HepG2 (cell line): ENCODE measurements around the gene CCSER1.

Experiments used
- FOSL1 ChIP-seq: sonication (generic); formaldehyde crosslinking; IDR thresholded peaks from 2 replicates; pipeline ENCODE4 v1.9.0; 2021; ENCODE audit warnings: missing genetic modification reagents, borderline replicate concordance
- JUND ChIP-seq: sonication (generic); formaldehyde crosslinking; IDR thresholded peaks from 2 replicates; pipeline ENCODE4 v1.8.0; 2022; ENCODE audit warnings: mild to moderate bottlenecking, missing genetic modification reagents
- MXI1 ChIP-seq: IDR thresholded peaks from 3 replicates; pipeline ENCODE4 v1.6.1; 2012; ENCODE audit warnings: low read depth, low read length, inconsistent platforms, borderline replicate concordance
- PAX8 ChIP-seq: sonication (generic); formaldehyde crosslinking; IDR thresholded peaks from 2 replicates; pipeline ENCODE4 v1.8.0; 2022; ENCODE audit warnings: mild to moderate bottlenecking, missing genetic modification reagents, borderline replicate concordance
- REST ChIP-seq, 2 experiments: IDR thresholded peaks; 2 replicates each; pipeline ENCODE4 v1.6.1; 2011 to 2012; ENCODE audit warnings: low read length in 2 of 2, borderline replicate concordance in 1 of 2, low read depth in 1 of 2, mild to moderate bottlenecking in 1 of 2, moderate library complexity in 1 of 2
- TRIM24 ChIP-seq: sonication (generic); formaldehyde crosslinking; IDR thresholded peaks from 2 replicates; pipeline ENCODE4 v1.8.0; 2022; ENCODE audit warnings: mild to moderate bottlenecking, missing genetic modification reagents
- ZBTB37 ChIP-seq: sonication (generic); formaldehyde crosslinking; IDR thresholded peaks from 2 replicates; pipeline ENCODE4 v1.4.0; 2020; ENCODE audit warnings: mild to moderate bottlenecking, missing genetic modification reagents
- ZNF121 ChIP-seq: sonication (generic); formaldehyde crosslinking; IDR thresholded peaks from 2 replicates; pipeline ENCODE4 v1.5.0; 2020; ENCODE audit warnings: mild to moderate bottlenecking, missing genetic modification reagents
- ZNF446 ChIP-seq: sonication (generic); formaldehyde crosslinking; IDR thresholded peaks from 2 replicates; pipeline ENCODE4 v1.5.0; 2020; ENCODE audit warnings: mild to moderate bottlenecking, missing genetic modification reagents
- ZNF549 ChIP-seq: sonication (generic); formaldehyde crosslinking; IDR thresholded peaks from 2 replicates; pipeline ENCODE4 v1.5.0; 2020; ENCODE audit warnings: missing genetic modification reagents
- TF ChIP-seq, protein P1 (sequence below): sonication (generic); formaldehyde crosslinking; IDR thresholded peaks from 2 replicates; pipeline ENCODE4 v1.5.0; 2020; ENCODE audit warnings: mild to moderate bottlenecking, missing genetic modification reagents, moderate library complexity
- TF ChIP-seq, protein P2 (sequence below): sonication (generic); formaldehyde crosslinking; IDR thresholded peaks from 2 replicates; pipeline ENCODE4 v1.9.0; 2022; ENCODE audit warnings: missing genetic modification reagents, mild to moderate bottlenecking, borderline replicate concordance

DNA sequence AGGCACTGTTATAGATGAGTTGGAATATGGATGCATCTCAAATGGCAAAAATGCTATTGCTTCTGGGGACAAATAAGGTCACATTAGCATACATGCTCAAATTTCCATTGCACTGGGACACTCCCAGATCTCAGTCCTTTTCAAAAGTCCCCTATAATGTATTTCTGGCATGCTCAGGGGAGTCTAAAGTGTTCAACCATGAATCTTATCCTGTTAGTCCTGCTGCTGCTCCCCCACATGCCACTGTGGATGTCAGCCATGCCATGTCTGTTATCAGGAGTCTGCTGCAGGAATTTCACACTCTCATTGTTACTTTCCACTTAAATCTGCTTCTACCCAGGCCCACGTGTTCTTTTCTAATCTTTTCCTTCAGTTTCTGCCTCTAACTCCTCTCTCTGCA, 1000.6 kb downstream of the CCSER1 start:
- TF ChIP-seq ZBTB37 (CRISPR knock-in tag): no peak
- no peak for TF ChIP-seq REST (IDR thresholded peaks at IDR 0.05; ENCODE audit: borderline replicate concordance in 1 of 2, low read depth in 1 of 2, low read length in 2 of 2)
- no peak for TF ChIP-seq MXI1
- TF ChIP-seq, protein P1, sequence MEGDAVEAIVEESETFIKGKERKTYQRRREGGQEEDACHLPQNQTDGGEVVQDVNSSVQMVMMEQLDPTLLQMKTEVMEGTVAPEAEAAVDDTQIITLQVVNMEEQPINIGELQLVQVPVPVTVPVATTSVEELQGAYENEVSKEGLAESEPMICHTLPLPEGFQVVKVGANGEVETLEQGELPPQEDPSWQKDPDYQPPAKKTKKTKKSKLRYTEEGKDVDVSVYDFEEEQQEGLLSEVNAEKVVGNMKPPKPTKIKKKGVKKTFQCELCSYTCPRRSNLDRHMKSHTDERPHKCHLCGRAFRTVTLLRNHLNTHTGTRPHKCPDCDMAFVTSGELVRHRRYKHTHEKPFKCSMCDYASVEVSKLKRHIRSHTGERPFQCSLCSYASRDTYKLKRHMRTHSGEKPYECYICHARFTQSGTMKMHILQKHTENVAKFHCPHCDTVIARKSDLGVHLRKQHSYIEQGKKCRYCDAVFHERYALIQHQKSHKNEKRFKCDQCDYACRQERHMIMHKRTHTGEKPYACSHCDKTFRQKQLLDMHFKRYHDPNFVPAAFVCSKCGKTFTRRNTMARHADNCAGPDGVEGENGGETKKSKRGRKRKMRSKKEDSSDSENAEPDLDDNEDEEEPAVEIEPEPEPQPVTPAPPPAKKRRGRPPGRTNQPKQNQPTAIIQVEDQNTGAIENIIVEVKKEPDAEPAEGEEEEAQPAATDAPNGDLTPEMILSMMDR (CRISPR knock-in tag): no peak
- no peak for TF ChIP-seq TRIM24 (CRISPR knock-in tag)
- TF ChIP-seq, protein P2, sequence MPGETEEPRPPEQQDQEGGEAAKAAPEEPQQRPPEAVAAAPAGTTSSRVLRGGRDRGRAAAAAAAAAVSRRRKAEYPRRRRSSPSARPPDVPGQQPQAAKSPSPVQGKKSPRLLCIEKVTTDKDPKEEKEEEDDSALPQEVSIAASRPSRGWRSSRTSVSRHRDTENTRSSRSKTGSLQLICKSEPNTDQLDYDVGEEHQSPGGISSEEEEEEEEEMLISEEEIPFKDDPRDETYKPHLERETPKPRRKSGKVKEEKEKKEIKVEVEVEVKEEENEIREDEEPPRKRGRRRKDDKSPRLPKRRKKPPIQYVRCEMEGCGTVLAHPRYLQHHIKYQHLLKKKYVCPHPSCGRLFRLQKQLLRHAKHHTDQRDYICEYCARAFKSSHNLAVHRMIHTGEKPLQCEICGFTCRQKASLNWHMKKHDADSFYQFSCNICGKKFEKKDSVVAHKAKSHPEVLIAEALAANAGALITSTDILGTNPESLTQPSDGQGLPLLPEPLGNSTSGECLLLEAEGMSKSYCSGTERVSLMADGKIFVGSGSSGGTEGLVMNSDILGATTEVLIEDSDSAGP (CRISPR knock-in tag): no peak
- TF ChIP-seq ZNF549 (CRISPR knock-in tag): no peak
- TF ChIP-seq JUND (CRISPR knock-in tag): no peak
- no peak for TF ChIP-seq FOSL1 (CRISPR knock-in tag)
- no peak for TF ChIP-seq ZNF446 (CRISPR knock-in tag)
- no peak for TF ChIP-seq ZNF121 (CRISPR knock-in tag)
- TF ChIP-seq PAX8 (CRISPR knock-in tag): no peak
